OCI-LY1 (cell line): ENCODE results near the gene GBX1.

Source experiments
- EZH2 ChIP-seq: fragments of 200-600 bp; sonication (generic), shearing (Covaris generic); IDR thresholded peaks from 2 replicates; pipeline ENCODE4 v1.8.0; 2017; ENCODE audit warnings: borderline replicate concordance, mixed run types, mild to moderate bottlenecking, antibody characterized with exemption, low read length, moderate library complexity, mixed read lengths
- TF ChIP-seq, protein P1 (sequence below): fragments of 200-600 bp; sonication (generic), shearing (Covaris generic); IDR thresholded peaks from 2 replicates; pipeline ENCODE4 v1.5.1; 2017; ENCODE audit warnings: mild to moderate bottlenecking, antibody characterized with exemption, low read length, moderate library complexity, mixed read lengths

DNA sequence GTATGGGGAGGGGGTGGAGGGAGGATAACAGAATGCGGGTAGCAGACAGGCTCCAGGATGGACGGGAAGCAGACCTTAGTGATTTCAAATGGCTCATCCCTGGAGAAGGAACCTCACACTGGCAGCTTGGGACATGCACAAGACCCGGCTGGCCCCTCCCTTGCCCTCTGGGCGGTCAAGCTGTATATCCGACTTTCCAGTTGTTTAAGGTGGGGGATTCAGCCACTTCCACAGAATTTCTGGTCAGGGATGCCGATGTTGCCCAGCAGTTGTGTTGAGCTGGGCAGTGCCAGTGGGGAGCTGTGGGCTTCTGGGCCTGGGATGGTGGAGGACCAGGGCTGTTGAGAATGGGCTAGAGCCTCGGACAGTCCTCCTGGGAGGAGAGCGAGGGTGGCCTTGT, 38.8 kb downstream of the GBX1 start:
- no peak for TF ChIP-seq EZH2
- TF ChIP-seq, protein P1, sequence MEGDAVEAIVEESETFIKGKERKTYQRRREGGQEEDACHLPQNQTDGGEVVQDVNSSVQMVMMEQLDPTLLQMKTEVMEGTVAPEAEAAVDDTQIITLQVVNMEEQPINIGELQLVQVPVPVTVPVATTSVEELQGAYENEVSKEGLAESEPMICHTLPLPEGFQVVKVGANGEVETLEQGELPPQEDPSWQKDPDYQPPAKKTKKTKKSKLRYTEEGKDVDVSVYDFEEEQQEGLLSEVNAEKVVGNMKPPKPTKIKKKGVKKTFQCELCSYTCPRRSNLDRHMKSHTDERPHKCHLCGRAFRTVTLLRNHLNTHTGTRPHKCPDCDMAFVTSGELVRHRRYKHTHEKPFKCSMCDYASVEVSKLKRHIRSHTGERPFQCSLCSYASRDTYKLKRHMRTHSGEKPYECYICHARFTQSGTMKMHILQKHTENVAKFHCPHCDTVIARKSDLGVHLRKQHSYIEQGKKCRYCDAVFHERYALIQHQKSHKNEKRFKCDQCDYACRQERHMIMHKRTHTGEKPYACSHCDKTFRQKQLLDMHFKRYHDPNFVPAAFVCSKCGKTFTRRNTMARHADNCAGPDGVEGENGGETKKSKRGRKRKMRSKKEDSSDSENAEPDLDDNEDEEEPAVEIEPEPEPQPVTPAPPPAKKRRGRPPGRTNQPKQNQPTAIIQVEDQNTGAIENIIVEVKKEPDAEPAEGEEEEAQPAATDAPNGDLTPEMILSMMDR = no peak
